ENCODE measurements around the gene TMEM164. TPM values are rescaled to one million over a fixed set of nuclear protein-coding genes. Genes with fewer than 3 reads are reported as not detected.
A peak's percentile ranks its signal among the peaks of the same experiment; 100 is the strongest.

The TMEM164 gene
- total RNA-seq (10 to 100 TPM; 16.3 to 30.1 (median 17.9) TPM), polyA plus RNA-seq (1 to 10 TPM in 1 of 2 donors, under 1 TPM in 1; 0.92 to 2.1 TPM), total RNA-seq (38.9 reads per million, percentile 66 among the genes with 10 or more reads in this experiment)

DNA sequence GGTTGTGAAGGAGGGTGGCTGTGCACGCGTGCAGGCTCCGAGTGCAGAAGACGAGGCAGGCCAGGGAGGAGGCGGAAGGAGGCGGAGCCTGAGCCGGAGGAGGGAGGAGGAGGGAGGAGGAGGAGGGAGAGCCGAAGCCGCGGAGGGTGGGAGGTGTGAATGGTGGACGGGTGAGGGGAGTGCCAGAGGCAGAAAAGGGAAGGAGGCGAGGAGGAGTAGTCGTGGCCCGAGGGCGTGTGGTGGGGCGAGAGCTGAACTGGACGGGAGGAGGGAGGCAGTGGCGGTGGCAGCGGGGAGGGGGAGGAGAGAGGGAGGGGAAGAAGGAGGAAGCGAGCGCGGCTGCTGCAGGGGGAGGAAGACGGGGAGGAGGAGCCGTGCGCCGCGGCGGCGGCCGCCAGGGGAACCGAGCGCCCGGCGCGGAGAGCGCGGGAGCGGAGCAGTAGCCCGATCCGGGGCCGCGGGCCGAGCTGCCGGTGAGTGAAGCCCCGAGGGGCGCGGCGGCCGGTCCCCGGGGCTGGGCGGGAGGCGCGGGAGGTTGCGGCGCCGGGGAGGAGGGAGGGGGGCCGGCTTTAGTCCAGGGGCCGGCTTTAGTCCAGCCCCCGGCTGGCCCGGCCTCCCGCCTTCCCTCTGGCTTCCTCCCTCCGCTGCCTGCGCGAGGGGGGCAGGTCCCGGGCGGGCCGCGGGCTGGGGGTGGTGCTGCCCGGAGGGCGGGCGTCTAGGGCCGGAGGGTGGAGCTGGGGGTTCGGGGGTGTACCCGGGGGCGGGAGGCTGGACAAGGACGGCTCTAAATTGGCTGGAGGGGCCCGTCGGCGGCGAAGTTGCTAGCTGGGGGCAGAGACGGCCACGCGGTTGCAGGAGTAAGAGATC is at the start of gene TMEM164:
Gene TMEM164 (plus strand): TSS at position 815 of the 867 bp plus-strand sequence. CDS start 661 bp downstream, outside the sequence.
- Histone ChIP-seq H3K4me1 (ENCODE audit: control insufficient read depth in 2 of 2, insufficient read depth in 2 of 2, low read length in 2 of 2) (no peaks in the 10 kb centered on the region), H3K27me3 (ENCODE audit: control insufficient read depth in 2 of 2, insufficient read depth in 2 of 2, low read length in 2 of 2) (no peaks in the 10 kb centered on the region), H3K36me3 (ENCODE audit: control insufficient read depth in 2 of 3, insufficient read depth in 3 of 3, low read length in 3 of 3) (no peaks in the 10 kb centered on the region), H3K27ac (ENCODE audit: low read depth, low read length) (peak within 1 kb of the TSS; percentile 64), H3K4me3 (ENCODE audit: low read length) (peak within 1 kb of the TSS; percentile 54), H3K9me3 (ENCODE audit: control insufficient read depth in 2 of 3, low read length in 3 of 3) (no peaks in the 10 kb centered on the region)
- no peaks in the 10 kb centered on the region for H3K27me3 Mint-ChIP-seq
- ChIA-PET POLR2A (no interaction called here), CTCF (interaction anchor here (0.6 kb wide), 1 partner anchor 38 kb away, joined by 3 read pairs; no protein-coding TSS in a partner anchor)
- H3K4me1 Mint-ChIP-seq, result peaks cover 14 to 42% (median 34%) of the 10 kb centered on the region in 7 donors
- peaks cover 0 to 9% (median 0%) of the 10 kb centered on the region in 5 donors for H3K36me3 Mint-ChIP-seq
- H3K9me3 Mint-ChIP-seq, result no peaks in the 10 kb centered on the region
- peak; percentile 58 to 82 (median 75) for DNase-seq
- peak; percentile 87 for ATAC-seq
- H3K27ac Mint-ChIP-seq, result peak within 1 kb of the TSS; percentile 82 to 95 (median 88)
- H3K4me3 Mint-ChIP-seq, result peak within 1 kb of the TSS; percentile 76 to 96 (median 88)
- intact Hi-C loops (cut with micrococcal nuclease), result loop anchor here (1.0 to 10.0 kb wide), 8 partner anchors 269 to 1682 kb away; partner anchors contain the start of genes ALG13 (in 2 of the 2), AMMECR1 (in 2 of the 2), ACSL4 (in 1 of the 2) and PAK3 (in 1 of the 2)

DNA sequence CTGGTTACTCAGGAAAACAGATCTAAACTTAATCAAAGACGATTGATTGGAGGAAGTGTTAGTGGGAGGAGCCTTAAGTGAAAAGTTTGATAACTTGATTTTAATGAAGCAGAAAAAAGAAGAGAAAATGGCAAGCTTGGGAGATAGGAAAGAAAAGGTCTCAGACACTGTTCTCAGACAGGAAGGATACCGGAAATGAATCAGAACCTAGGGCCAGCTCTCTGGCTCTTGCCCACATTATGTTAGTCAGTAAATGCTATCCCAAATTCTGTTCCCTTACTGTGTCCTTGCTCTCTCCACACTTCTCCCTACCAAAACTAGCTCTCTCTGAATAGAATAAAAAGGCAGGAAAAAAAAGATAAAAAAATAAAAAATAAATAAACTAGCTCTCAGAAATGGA is 48.6 kb upstream of the TMEM164 start:
- DNase-seq, result no peak
- Histone ChIP-seq H3K4me3 (ENCODE audit: low read length) (no peak overlapping the region), H3K4me1 (ENCODE audit: control insufficient read depth in 2 of 2, insufficient read depth in 2 of 2, low read length in 2 of 2) (no peaks in the 10 kb centered on the region), H3K9me3 (ENCODE audit: control insufficient read depth in 2 of 3, low read length in 3 of 3) (no peaks in the 10 kb centered on the region), H3K27me3 (ENCODE audit: control insufficient read depth in 2 of 2, insufficient read depth in 2 of 2, low read length in 2 of 2) (no peaks in the 10 kb centered on the region), H3K27ac (ENCODE audit: low read depth, low read length) (no peak overlapping the region), H3K36me3 (ENCODE audit: control insufficient read depth in 2 of 3, insufficient read depth in 3 of 3, low read length in 3 of 3) (no peaks in the 10 kb centered on the region)
- Mint-ChIP-seq H3K27ac (no peak overlapping the region), H3K36me3 (no peaks in the 10 kb centered on the region), H3K27me3 (no peaks in the 10 kb centered on the region), H3K4me3 (no peak overlapping the region), H3K4me1 (peaks cover 0 to 23% (median 6%) of the 10 kb centered on the region in 7 donors), H3K9me3 (peaks cover 0 to 3% (median 0%) of the 10 kb centered on the region in 11 donors)
- no peak for ATAC-seq
- POLR2A ChIA-PET, result no interaction called here
- CTCF ChIA-PET, result no interaction called here
- intact Hi-C loops (cut with micrococcal nuclease), result no loop called here

DNA sequence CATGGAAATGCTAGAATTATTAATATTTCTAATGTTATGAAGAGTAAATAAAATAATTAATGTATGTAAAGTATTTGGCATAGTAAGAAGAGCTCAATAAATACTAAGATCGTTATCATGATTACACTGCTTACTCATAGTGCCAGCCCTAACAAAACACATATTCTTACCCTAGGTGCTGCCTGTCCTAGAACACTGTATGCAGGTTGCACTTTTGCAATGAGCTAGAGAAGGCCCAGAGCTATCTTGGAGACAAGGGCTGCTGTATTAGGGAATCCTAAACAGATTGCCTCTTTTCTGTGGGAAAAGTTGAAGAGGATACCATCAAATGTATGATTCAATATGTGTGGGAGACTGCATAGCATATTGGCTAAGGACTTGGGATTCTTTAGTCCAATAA is 48.0 kb upstream of the TMEM164 start:
- CTCF ChIA-PET, result no interaction called here
- Histone ChIP-seq H3K4me1 (ENCODE audit: control insufficient read depth in 2 of 2, insufficient read depth in 2 of 2, low read length in 2 of 2) (no peaks in the 10 kb centered on the region), H3K27ac (ENCODE audit: low read depth, low read length) (no peak overlapping the region), H3K27me3 (ENCODE audit: control insufficient read depth in 2 of 2, insufficient read depth in 2 of 2, low read length in 2 of 2) (no peaks in the 10 kb centered on the region), H3K4me3 (ENCODE audit: low read length) (no peak overlapping the region), H3K9me3 (ENCODE audit: control insufficient read depth in 2 of 3, low read length in 3 of 3) (no peaks in the 10 kb centered on the region), H3K36me3 (ENCODE audit: control insufficient read depth in 2 of 3, insufficient read depth in 3 of 3, low read length in 3 of 3) (no peaks in the 10 kb centered on the region)
- H3K4me1 Mint-ChIP-seq, result peaks cover 0 to 23% (median 6%) of the 10 kb centered on the region in 7 donors
- DNase-seq (no peak), ATAC-seq (no peak)
- H3K36me3 Mint-ChIP-seq, result no peaks in the 10 kb centered on the region
- POLR2A ChIA-PET, result no interaction called here
- no peak overlapping the region for H3K27ac Mint-ChIP-seq
- H3K9me3 Mint-ChIP-seq, result no peaks in the 10 kb centered on the region
- no peaks in the 10 kb centered on the region for H3K27me3 Mint-ChIP-seq
- no peak overlapping the region for H3K4me3 Mint-ChIP-seq
- intact Hi-C loops (cut with micrococcal nuclease), result no loop called here

DNA sequence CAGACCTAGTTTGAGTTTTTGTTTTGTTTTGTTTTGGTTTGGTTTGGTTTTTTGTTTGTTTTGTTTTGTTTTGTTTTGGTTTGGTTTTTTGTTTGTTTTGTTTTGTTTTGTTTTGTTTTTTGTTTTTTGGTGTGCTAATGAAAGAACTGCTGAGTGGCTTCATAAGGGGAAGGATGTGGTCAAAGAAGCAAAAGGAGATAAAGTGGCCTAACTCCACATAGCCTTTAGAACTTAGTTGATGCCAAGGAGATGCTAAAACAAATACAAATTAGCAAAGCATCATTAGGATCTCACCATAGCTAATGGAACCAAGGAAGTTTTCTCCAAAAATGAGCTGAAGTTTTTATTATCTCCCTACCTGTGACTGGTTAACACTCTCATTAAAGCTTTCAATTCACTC is 44.6 kb upstream of the TMEM164 start:
- H3K27ac ChIP-seq (ENCODE audit: low read depth, low read length), result no peak overlapping the region
- no peaks in the 10 kb centered on the region for H3K36me3 ChIP-seq (ENCODE audit: control insufficient read depth in 2 of 3, insufficient read depth in 3 of 3, low read length in 3 of 3)
- ATAC-seq (peak; percentile 34), DNase-seq (no peak)
- H3K27ac Mint-ChIP-seq, result peak overlapping the region in 1 of 9 donors; percentile 35
- intact Hi-C loops (cut with micrococcal nuclease), result no loop called here
- no peaks in the 10 kb centered on the region for H3K27me3 ChIP-seq (ENCODE audit: control insufficient read depth in 2 of 2, insufficient read depth in 2 of 2, low read length in 2 of 2)
- no peaks in the 10 kb centered on the region for H3K4me1 ChIP-seq (ENCODE audit: control insufficient read depth in 2 of 2, insufficient read depth in 2 of 2, low read length in 2 of 2)
- H3K27me3 Mint-ChIP-seq, result no peaks in the 10 kb centered on the region
- no peaks in the 10 kb centered on the region for H3K9me3 ChIP-seq (ENCODE audit: control insufficient read depth in 2 of 3, low read length in 3 of 3)
- ChIA-PET POLR2A (no interaction called here), CTCF (no interaction called here)
- no peak overlapping the region for H3K4me3 Mint-ChIP-seq
- H3K36me3 Mint-ChIP-seq, result no peaks in the 10 kb centered on the region
- H3K4me3 ChIP-seq (ENCODE audit: low read length), result no peak overlapping the region
- H3K9me3 Mint-ChIP-seq, result no peaks in the 10 kb centered on the region
- peaks cover 0 to 22% (median 5%) of the 10 kb centered on the region in 7 donors for H3K4me1 Mint-ChIP-seq

DNA sequence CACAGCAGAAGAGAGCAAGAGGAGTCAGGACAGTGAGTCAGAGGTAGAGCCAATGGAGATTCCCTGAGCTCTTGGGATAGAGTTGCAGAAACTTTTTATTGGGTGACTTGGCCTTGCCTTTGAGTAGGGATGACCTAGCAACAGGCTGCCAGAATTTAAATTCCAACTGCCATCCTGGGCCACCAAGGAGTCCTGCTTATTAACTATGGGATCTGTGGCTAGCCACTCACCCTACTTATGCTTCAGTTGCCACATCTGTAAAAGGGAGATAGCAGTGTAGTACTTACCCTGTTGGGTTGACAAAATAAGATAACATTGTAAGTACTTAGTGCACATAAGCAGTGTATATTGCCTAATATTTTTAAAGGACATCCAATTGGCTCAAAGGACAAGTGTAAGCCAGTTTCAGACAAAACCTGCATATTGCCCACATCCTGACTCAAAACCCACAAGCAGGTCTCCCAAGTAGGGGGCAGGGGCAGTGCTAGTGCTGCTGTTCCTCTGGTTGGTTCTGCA is 43.5 kb upstream of the TMEM164 start:
- ATAC-seq, result peak; percentile 53
- DNase-seq, result no peak
- Mint-ChIP-seq H3K4me3 (no peak overlapping the region), H3K27ac (no peak overlapping the region), H3K27me3 (peaks cover 0 to 3% (median 0%) of the 10 kb centered on the region in 5 donors), H3K4me1 (peaks cover 0 to 12% (median 0%) of the 10 kb centered on the region in 7 donors), H3K36me3 (no peaks in the 10 kb centered on the region), H3K9me3 (no peaks in the 10 kb centered on the region)
- Histone ChIP-seq H3K27ac (ENCODE audit: low read depth, low read length) (no peak overlapping the region), H3K4me1 (ENCODE audit: control insufficient read depth in 2 of 2, insufficient read depth in 2 of 2, low read length in 2 of 2) (no peaks in the 10 kb centered on the region), H3K36me3 (ENCODE audit: control insufficient read depth in 2 of 3, insufficient read depth in 3 of 3, low read length in 3 of 3) (no peaks in the 10 kb centered on the region), H3K9me3 (ENCODE audit: control insufficient read depth in 2 of 3, low read length in 3 of 3) (no peaks in the 10 kb centered on the region), H3K4me3 (ENCODE audit: low read length) (no peak overlapping the region), H3K27me3 (ENCODE audit: control insufficient read depth in 2 of 2, insufficient read depth in 2 of 2, low read length in 2 of 2) (no peaks in the 10 kb centered on the region)
- CTCF ChIA-PET, result no interaction called here
- intact Hi-C loops (cut with micrococcal nuclease), result no loop called here
- POLR2A ChIA-PET, result no interaction called here

DNA sequence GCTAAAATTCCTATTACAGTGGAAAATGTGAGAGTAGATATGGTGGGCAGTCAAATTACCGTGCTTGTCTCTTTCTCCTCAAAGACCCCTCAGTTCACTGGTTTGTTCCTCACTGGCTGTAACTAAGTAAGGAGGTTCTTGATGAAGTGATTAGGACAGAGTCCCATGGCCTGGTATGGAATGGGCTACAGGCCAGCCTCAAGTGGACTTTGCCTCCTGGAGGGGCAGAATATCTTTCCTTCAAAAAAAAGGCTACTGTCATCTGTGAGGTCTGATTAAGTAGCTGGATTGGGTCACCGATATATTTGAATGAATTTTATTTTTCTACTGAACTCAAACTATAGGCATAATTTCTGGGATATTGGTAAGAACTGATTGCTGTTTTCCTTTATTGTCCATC is 38.5 kb upstream of the TMEM164 start:
- Histone ChIP-seq H3K27ac (ENCODE audit: low read depth, low read length) (no peak overlapping the region), H3K36me3 (ENCODE audit: control insufficient read depth in 2 of 3, insufficient read depth in 3 of 3, low read length in 3 of 3) (no peaks in the 10 kb centered on the region), H3K4me3 (ENCODE audit: low read length) (no peak overlapping the region), H3K9me3 (ENCODE audit: control insufficient read depth in 2 of 3, low read length in 3 of 3) (no peaks in the 10 kb centered on the region), H3K4me1 (ENCODE audit: control insufficient read depth in 2 of 2, insufficient read depth in 2 of 2, low read length in 2 of 2) (no peaks in the 10 kb centered on the region), H3K27me3 (ENCODE audit: control insufficient read depth in 2 of 2, insufficient read depth in 2 of 2, low read length in 2 of 2) (no peaks in the 10 kb centered on the region)
- Mint-ChIP-seq H3K4me3 (no peak overlapping the region), H3K27me3 (peaks cover 0 to 7% (median 0%) of the 10 kb centered on the region in 5 donors), H3K9me3 (no peaks in the 10 kb centered on the region), H3K4me1 (peaks cover 0 to 3% (median 0%) of the 10 kb centered on the region in 7 donors), H3K36me3 (no peaks in the 10 kb centered on the region), H3K27ac (no peak overlapping the region)
- ATAC-seq (no peak), DNase-seq (no peak)
- intact Hi-C loops (cut with micrococcal nuclease), result no loop called here
- POLR2A ChIA-PET, result no interaction called here
- CTCF ChIA-PET, result no interaction called here

Data from naive thymus-derived CD4-positive, alpha-beta T cell (primary cell).